SH-SY5Y (cell line): ENCODE data around the gene SIL1.

ENCODE experiments used
- GATA2 ChIP-seq: IDR thresholded peaks from 2 replicates; pipeline ENCODE4 v1.6.1; 2011; ENCODE audit warnings: mild to moderate bottlenecking, low read depth, low read length
- GATA3 ChIP-seq: IDR thresholded peaks from 2 replicates; pipeline ENCODE4 v1.6.1; 2011; ENCODE audit warnings: low read depth, mild to moderate bottlenecking, low read length, moderate library complexity

- TF ChIP-seq GATA2 (no peak), GATA3 (no peak)
These were observed 231.8 kb downstream of the SIL1 start for GRCh38 chr5:138966236-138966985.
